ENCODE measurements around the gene PCDHGC5. TPM values are rescaled to one million over a fixed set of nuclear protein-coding genes. Genes with fewer than 3 reads are reported as not detected.

The PCDHGC5 gene
- total and polyA plus RNA-seq, 8 donors, result 0.09 to 0.98 (median 0.63) TPM

DNA sequence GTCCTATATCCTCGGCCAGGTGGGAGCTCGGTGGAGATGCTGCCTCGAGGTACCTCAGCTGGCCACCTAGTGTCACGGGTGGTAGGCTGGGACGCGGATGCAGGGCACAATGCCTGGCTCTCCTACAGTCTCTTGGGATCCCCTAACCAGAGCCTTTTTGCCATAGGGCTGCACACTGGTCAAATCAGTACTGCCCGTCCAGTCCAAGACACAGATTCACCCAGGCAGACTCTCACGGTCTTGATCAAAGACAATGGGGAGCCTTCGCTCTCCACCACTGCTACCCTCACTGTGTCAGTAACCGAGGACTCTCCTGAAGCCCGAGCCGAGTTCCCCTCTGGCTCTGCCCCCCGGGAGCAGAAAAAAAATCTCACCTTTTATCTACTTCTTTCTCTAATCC, 11.1 kb upstream of the PCDHGC5 start:
- H3K36me3 ChIP-seq, result no peaks in the 10 kb centered on the region
- H3K4me3 ChIP-seq, result peak overlapping the region in 2 of 4 donors; percentile 26 to 30
- H3K4me1 ChIP-seq, result peaks cover 0 to 21% (median 0%) of the 10 kb centered on the region in 3 donors
- TF ChIP-seq, protein P1, sequence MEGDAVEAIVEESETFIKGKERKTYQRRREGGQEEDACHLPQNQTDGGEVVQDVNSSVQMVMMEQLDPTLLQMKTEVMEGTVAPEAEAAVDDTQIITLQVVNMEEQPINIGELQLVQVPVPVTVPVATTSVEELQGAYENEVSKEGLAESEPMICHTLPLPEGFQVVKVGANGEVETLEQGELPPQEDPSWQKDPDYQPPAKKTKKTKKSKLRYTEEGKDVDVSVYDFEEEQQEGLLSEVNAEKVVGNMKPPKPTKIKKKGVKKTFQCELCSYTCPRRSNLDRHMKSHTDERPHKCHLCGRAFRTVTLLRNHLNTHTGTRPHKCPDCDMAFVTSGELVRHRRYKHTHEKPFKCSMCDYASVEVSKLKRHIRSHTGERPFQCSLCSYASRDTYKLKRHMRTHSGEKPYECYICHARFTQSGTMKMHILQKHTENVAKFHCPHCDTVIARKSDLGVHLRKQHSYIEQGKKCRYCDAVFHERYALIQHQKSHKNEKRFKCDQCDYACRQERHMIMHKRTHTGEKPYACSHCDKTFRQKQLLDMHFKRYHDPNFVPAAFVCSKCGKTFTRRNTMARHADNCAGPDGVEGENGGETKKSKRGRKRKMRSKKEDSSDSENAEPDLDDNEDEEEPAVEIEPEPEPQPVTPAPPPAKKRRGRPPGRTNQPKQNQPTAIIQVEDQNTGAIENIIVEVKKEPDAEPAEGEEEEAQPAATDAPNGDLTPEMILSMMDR (IDR thresholded peaks at IDR 0.05), result no peak
- DNase-seq (no peak), ATAC-seq (no peak), FAIRE-seq (no peak)
- intact Hi-C loops (cut with DNase I), result no loop called here
- 58 to 60% methylated on average over 13 of the region's 13 CpGs for WGBS, 2 donors
- H3K27ac ChIP-seq, result no peak overlapping the region
- H3K9me3 ChIP-seq, result no peaks in the 10 kb centered on the region
- H3K27me3 ChIP-seq, result no peaks in the 10 kb centered on the region

DNA sequence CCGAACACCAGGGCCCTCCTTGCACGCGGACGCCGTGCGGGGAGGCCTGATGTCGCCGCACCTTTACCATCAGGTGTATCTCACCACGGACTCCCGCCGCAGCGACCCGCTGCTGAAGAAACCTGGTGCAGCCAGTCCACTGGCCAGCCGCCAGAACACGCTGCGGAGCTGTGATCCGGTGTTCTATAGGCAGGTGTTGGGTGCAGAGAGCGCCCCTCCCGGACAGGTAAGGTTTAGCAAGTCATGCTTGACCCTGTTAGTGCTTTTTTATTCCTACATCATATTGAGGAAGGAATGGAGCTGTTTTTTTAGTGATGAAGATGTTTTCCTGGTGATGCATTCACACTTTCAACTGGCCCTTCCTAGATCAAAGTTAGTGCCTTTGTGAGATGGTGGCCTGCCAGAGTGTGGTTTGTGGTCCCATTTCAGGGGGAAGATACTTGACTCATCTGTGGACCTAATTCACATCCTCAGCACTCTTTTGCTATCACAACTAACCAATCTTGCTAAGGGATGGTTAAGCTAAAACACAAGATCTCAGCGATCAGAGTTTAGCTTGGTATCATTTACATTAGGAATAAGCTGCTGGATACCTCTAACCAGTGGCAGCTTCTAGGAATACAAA, 10.4 kb upstream of the PCDHGC5 start:
- no peaks in the 10 kb centered on the region for H3K36me3 ChIP-seq
- H3K27me3 ChIP-seq, result no peaks in the 10 kb centered on the region
- peak; percentile 67 to 91 (median 82) for DNase-seq
- intact Hi-C loops (cut with DNase I), result no loop called here
- ATAC-seq, result peak in 3 of 4 donors; percentile 16 to 45 (median 37)
- H3K27ac ChIP-seq, result no peak overlapping the region
- H3K4me3 ChIP-seq, result peak overlapping the region in 2 of 4 donors; percentile 26 to 30
- FAIRE-seq, result no peak
- TF ChIP-seq, protein P1 (IDR thresholded peaks at IDR 0.05), result peak in 2 of 4 donors; percentile 15 to 30
- 8 to 17% methylated on average over 20 of the region's 20 CpGs for WGBS, 2 donors
- H3K9me3 ChIP-seq, result no peaks in the 10 kb centered on the region
- peaks cover 0 to 21% (median 0%) of the 10 kb centered on the region in 3 donors for H3K4me1 ChIP-seq

DNA sequence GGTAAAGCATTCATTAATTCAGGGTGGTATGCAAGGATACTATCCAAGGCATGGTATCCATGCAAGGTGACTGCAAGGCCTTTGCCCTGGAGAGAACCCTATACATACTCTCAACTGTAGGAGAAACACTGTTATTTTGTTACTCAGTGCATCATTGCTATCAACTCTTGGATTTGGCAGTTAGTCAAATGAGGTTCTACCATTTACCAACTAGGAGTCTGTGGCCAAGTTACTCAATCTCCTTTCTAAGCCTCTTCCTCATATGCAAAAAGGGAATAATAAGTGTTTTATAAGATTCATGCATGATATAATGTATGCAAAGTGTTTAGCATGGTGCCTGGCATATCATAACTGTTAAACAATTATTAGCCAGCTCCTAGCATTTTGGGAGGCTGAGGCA, 9.1 kb upstream of the PCDHGC5 start:
- ATAC-seq (no peak), FAIRE-seq (no peak), DNase-seq (no peak)
- Histone ChIP-seq H3K4me1 (peaks cover 0 to 21% (median 0%) of the 10 kb centered on the region in 3 donors), H3K4me3 (no peak overlapping the region), H3K36me3 (no peaks in the 10 kb centered on the region), H3K27me3 (no peaks in the 10 kb centered on the region), H3K27ac (no peak overlapping the region), H3K9me3 (no peaks in the 10 kb centered on the region)
- intact Hi-C loops (cut with DNase I), result no loop called here
- TF ChIP-seq, protein P1 (IDR thresholded peaks at IDR 0.05), result no peak

DNA sequence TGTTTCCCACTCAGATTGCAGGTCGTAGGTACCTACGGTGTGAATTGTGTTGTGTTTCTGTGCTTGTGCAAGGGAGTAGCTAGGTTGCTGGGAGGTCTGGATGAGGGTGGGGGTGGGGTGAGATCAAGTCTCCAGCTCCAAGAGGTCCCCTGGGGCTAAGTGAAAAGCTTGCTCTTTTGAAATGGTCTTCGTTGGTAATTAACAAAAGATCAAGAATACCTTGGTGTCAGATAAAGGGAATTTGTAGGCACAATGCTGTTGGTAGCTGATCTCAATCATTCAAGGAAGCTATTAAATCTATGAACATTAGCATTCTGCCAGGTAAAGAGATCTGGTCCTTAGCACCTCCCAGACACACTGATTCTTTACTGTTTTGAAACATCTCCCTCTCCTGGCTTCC, 5.0 kb upstream of the PCDHGC5 start:
- TF ChIP-seq, protein P1 (IDR thresholded peaks at IDR 0.05), result no peak
- DNase-seq (no peak), FAIRE-seq (no peak), ATAC-seq (no peak)
- WGBS, 2 donors, result 63 to 66% methylated on average over 3 of the region's 3 CpGs
- H3K27me3 ChIP-seq, result no peaks in the 10 kb centered on the region
- no peaks in the 10 kb centered on the region for H3K36me3 ChIP-seq
- H3K4me1 ChIP-seq, result peaks cover 0 to 2% (median 0%) of the 10 kb centered on the region in 3 donors
- no peak overlapping the region for H3K27ac ChIP-seq
- H3K4me3 ChIP-seq, result no peak overlapping the region
- intact Hi-C loops (cut with DNase I), result no loop called here
- no peaks in the 10 kb centered on the region for H3K9me3 ChIP-seq

DNA sequence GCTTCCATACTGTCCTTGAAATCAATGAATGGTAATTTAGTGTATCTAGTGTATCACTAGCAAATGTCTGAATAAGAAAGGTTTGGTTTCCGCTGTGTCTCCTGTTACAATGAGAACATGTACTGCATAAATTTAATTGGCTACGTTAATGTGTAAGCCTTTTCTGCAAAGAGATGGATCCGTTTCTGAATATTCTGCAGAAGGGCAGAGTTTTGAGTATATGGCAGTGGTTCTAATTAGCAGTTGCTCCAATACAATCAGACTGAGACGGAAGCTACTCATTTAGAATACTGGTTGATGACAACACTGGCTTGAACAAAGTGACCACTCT, 4.6 kb upstream of the PCDHGC5 start:
- FAIRE-seq (no peak), DNase-seq (no peak), ATAC-seq (peak in 1 of 4 donors; percentile 51)
- Histone ChIP-seq H3K4me1 (no peaks in the 10 kb centered on the region), H3K27ac (no peak overlapping the region), H3K27me3 (no peaks in the 10 kb centered on the region), H3K4me3 (peak overlapping the region in 2 of 4 donors; percentile 12 to 36), H3K36me3 (no peaks in the 10 kb centered on the region), H3K9me3 (no peaks in the 10 kb centered on the region)
- TF ChIP-seq, protein P1 (IDR thresholded peaks at IDR 0.05), result no peak
- intact Hi-C loops (cut with DNase I), result no loop called here
- WGBS, 2 donors, result 23 to 26% methylated on average over 4 of the region's 4 CpGs

Data from pancreas (tissue), 10 donors.